Measurements from ENCODE around the gene GALNT16. TPM values are rescaled to one million over a fixed set of nuclear protein-coding genes. Genes with fewer than 3 reads are reported as not detected.

Gene GALNT16
- total RNA-seq, 2 experiments from 2014 or later = not detected

- H3K27me3 ChIP-seq (ENCODE audit: control insufficient read depth in 1 of 2, insufficient read depth in 2 of 2, low read length in 2 of 2) = no peaks in the 10 kb centered on the region
- DNase-seq = no peak
- no peak for TF ChIP-seq CTCF (IDR thresholded peaks at IDR 0.05)
- Mint-ChIP-seq H3K36me3 (ENCODE audit: low read depth) (no peaks in the 10 kb centered on the region), H3K9me3 (no peaks in the 10 kb centered on the region), H3K27me3 (peaks cover 3% of the 10 kb centered on the region), H3K4me1 (ENCODE audit: low read depth) (no peaks in the 10 kb centered on the region), H3K27ac (no peak overlapping the region), H3K4me3 (no peak overlapping the region)
- H3K4me3 ChIP-seq (ENCODE audit: low read length) = no peak overlapping the region
- intact Hi-C loops (cut with DNase I, micrococcal nuclease) = no loop called here
- no peak for ATAC-seq (ENCODE audit: poor library complexity)
- no peaks in the 10 kb centered on the region for H3K4me1 ChIP-seq (ENCODE audit: insufficient read depth, low read length)
- CTCF ChIA-PET = no interaction called here
- H3K9me3 ChIP-seq (ENCODE audit: control insufficient read depth in 1 of 2, insufficient read depth in 1 of 2, low read length in 2 of 2) = no peaks in the 10 kb centered on the region
- no peak overlapping the region for H3K27ac ChIP-seq (ENCODE audit: low read depth in 1 of 2, low read length in 2 of 2)
- POLR2A ChIA-PET = no interaction called here
- no peaks in the 10 kb centered on the region for H3K36me3 ChIP-seq (ENCODE audit: insufficient read depth, low read length)
Measured at GRCh38 chr14:69291396-69291795, 31.4 kb downstream of the GALNT16 start.

- DNase-seq = no peak
- H3K36me3 ChIP-seq (ENCODE audit: insufficient read depth, low read length) = no peaks in the 10 kb centered on the region
- intact Hi-C loops (cut with DNase I, micrococcal nuclease) = no loop called here
- no peaks in the 10 kb centered on the region for H3K4me1 ChIP-seq (ENCODE audit: insufficient read depth, low read length)
- no peak overlapping the region for H3K27ac ChIP-seq (ENCODE audit: low read depth in 1 of 2, low read length in 2 of 2)
- H3K36me3 Mint-ChIP-seq (ENCODE audit: low read depth) = no peaks in the 10 kb centered on the region
- H3K9me3 Mint-ChIP-seq = no peaks in the 10 kb centered on the region
- H3K4me3 ChIP-seq (ENCODE audit: low read length) = no peak overlapping the region
- no peaks in the 10 kb centered on the region for H3K27me3 ChIP-seq (ENCODE audit: control insufficient read depth in 1 of 2, insufficient read depth in 2 of 2, low read length in 2 of 2)
- peaks cover 3% of the 10 kb centered on the region for H3K27me3 Mint-ChIP-seq
- H3K27ac Mint-ChIP-seq = no peak overlapping the region
- ChIA-PET CTCF (no interaction called here), POLR2A (no interaction called here)
- no peaks in the 10 kb centered on the region for H3K4me1 Mint-ChIP-seq (ENCODE audit: low read depth)
- no peak overlapping the region for H3K4me3 Mint-ChIP-seq
- no peak for ATAC-seq (ENCODE audit: poor library complexity)
- no peaks in the 10 kb centered on the region for H3K9me3 ChIP-seq (ENCODE audit: control insufficient read depth in 1 of 2, insufficient read depth in 1 of 2, low read length in 2 of 2)
- TF ChIP-seq CTCF (IDR thresholded peaks at IDR 0.05) = no peak
Measured at GRCh38 chr14:69291891-69292561, 32.1 kb downstream of the GALNT16 start.

GRCh38 chr14:69298131-69299071, 38.4 kb downstream of the GALNT16 start:
- Histone ChIP-seq H3K4me1 (ENCODE audit: insufficient read depth, low read length) (no peaks in the 10 kb centered on the region), H3K4me3 (ENCODE audit: low read length) (no peak overlapping the region), H3K9me3 (ENCODE audit: control insufficient read depth in 1 of 2, insufficient read depth in 1 of 2, low read length in 2 of 2) (no peaks in the 10 kb centered on the region), H3K36me3 (ENCODE audit: insufficient read depth, low read length) (no peaks in the 10 kb centered on the region), H3K27me3 (ENCODE audit: control insufficient read depth in 1 of 2, insufficient read depth in 2 of 2, low read length in 2 of 2) (peaks cover 0 to 5% of the 10 kb centered on the region in 2 experiments), H3K27ac (ENCODE audit: low read depth in 1 of 2, low read length in 2 of 2) (no peak overlapping the region)
- DNase-seq (no peak), ATAC-seq (ENCODE audit: poor library complexity) (no peak)
- POLR2A ChIA-PET = no interaction called here
- intact Hi-C loops (cut with DNase I, micrococcal nuclease) = no loop called here
- no peaks in the 10 kb centered on the region for H3K36me3 Mint-ChIP-seq (ENCODE audit: low read depth)
- no peaks in the 10 kb centered on the region for H3K9me3 Mint-ChIP-seq
- no peak overlapping the region for H3K4me3 Mint-ChIP-seq
- H3K27ac Mint-ChIP-seq = no peak overlapping the region
- no peak for TF ChIP-seq CTCF (IDR thresholded peaks at IDR 0.05)
- H3K4me1 Mint-ChIP-seq (ENCODE audit: low read depth) = no peaks in the 10 kb centered on the region
- CTCF ChIA-PET = interaction anchor here (1.3 to 1.7 kb wide), 2 partner anchors 11 to 18 kb away, joined by 3 read pairs; no protein-coding TSS in a partner anchor
- peaks cover 3% of the 10 kb centered on the region for H3K27me3 Mint-ChIP-seq

Data from CD4-positive, alpha-beta T cell (primary cell).